Activated CD8-positive, alpha-beta T cell treated with anti-CD3 and anti-CD28 coated beads for 36 hours (primary cell): ENCODE measurements around the gene JPH2. TPM values are rescaled to one million over a fixed set of nuclear protein-coding genes. Genes with fewer than 3 reads are reported as not detected.

Experiments used
- ATAC-seq: fragments of 200-7000 bp; cut with Tn5 transposase; one replicate; pipeline ENCODE4 v1.10.0; 2021; ENCODE audit warnings: mild to moderate bottlenecking, moderate library complexity
- CTCF ChIA-PET: fragments of 350-600 bp; sonication (Branson Sonifier 250); formaldehyde crosslinking; loops from one replicate; lab custom pipeline; 2021; ENCODE audit warnings: antibody characterized with exemption; lab: Charles Lee
- POLR2A ChIA-PET: fragments of 350-600 bp; sonication (Branson Sonifier 250); formaldehyde crosslinking; loops from one replicate; lab custom pipeline; 2021; ENCODE audit warnings: antibody characterized with exemption; lab: Charles Lee
- DNase-seq: peaks from one replicate; pipeline ENCODE4 v3.0.0-alpha.2; 2020
- H3K27ac Mint-ChIP-seq: one replicate; pipeline ENCODE4 v1.8.0; 2021; ENCODE audit warnings: mild to moderate bottlenecking, mixed read lengths
- H3K27me3 Mint-ChIP-seq: one replicate; pipeline ENCODE4 v1.8.0; 2021; ENCODE audit warnings: mixed read lengths
- H3K36me3 Mint-ChIP-seq: one replicate; pipeline ENCODE4 v1.8.0; 2021; ENCODE audit warnings: low read depth, mixed read lengths
- H3K4me1 Mint-ChIP-seq: one replicate; pipeline ENCODE4 v1.8.0; 2021; ENCODE audit warnings: low read depth, mixed read lengths
- H3K4me3 Mint-ChIP-seq: one replicate; pipeline ENCODE4 v1.8.0; 2021; ENCODE audit warnings: mild to moderate bottlenecking, moderate library complexity, mixed read lengths
- H3K9me3 Mint-ChIP-seq: one replicate; pipeline ENCODE4 v1.8.0; 2021; ENCODE audit warnings: mixed read lengths
- intact Hi-C: fragments of 100-400 bp; cut with micrococcal nuclease; formaldehyde crosslinking; loops from one replicate; pipeline ENCODE4 v1.10.0; 2022
- total RNA-seq, 2 experiments: library from RNA; stranded (reverse); gene quantifications; one replicate each; pipeline ENCODE4 v1.2.3, GENCODE V29; 2021
- TF ChIP-seq, protein P1 (sequence below): fragments of 200-600 bp; IDR thresholded peaks from one replicate; pipeline ENCODE4 v1.8.0; 2022; ENCODE audit warnings: antibody characterized with exemption, mild to moderate bottlenecking

JPH2 gene
- total RNA-seq, 2 experiments from 2014 or later, result 0.47 to 0.54 TPM

DNA sequence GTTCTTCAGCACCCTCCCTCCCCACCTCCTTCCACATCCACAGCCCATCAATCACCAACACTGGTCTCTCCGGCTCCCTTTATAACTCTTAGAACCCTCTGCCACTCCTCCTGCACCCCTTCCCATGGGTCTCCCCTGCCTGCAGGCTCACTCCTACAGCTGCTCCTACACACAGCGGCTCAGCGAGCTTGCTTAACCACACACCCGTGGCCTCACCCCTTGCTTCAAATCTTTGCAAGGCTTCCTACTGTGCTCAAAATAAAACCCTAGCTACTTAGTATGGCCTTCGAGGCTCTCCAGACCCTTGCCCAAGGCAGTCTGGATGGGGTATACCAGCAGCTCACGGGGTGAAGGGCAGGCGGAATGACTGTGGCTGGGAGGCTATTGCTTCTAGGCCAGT lies 63.7 kb downstream of the JPH2 start:
- intact Hi-C loops, result no loop called here
- Mint-ChIP-seq H3K27ac (no peak overlapping the region), H3K9me3 (no peaks in the 10 kb centered on the region), H3K36me3 (no peaks in the 10 kb centered on the region), H3K4me3 (no peak overlapping the region), H3K27me3 (peaks cover 7% of the 10 kb centered on the region), H3K4me1 (no peaks in the 10 kb centered on the region)
- no peak for DNase-seq
- CTCF ChIA-PET, result no interaction called here
- TF ChIP-seq, protein P1, sequence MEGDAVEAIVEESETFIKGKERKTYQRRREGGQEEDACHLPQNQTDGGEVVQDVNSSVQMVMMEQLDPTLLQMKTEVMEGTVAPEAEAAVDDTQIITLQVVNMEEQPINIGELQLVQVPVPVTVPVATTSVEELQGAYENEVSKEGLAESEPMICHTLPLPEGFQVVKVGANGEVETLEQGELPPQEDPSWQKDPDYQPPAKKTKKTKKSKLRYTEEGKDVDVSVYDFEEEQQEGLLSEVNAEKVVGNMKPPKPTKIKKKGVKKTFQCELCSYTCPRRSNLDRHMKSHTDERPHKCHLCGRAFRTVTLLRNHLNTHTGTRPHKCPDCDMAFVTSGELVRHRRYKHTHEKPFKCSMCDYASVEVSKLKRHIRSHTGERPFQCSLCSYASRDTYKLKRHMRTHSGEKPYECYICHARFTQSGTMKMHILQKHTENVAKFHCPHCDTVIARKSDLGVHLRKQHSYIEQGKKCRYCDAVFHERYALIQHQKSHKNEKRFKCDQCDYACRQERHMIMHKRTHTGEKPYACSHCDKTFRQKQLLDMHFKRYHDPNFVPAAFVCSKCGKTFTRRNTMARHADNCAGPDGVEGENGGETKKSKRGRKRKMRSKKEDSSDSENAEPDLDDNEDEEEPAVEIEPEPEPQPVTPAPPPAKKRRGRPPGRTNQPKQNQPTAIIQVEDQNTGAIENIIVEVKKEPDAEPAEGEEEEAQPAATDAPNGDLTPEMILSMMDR, result no peak
- no peak for ATAC-seq
- POLR2A ChIA-PET, result interaction anchor here (1.1 kb wide), 1 partner anchor 50 kb away, joined by 3 read pairs; no protein-coding TSS in a partner anchor

GRCh38 chr20:44120676-44121425 lies 66.1 kb downstream of the JPH2 start:
- H3K36me3 Mint-ChIP-seq, result no peaks in the 10 kb centered on the region
- H3K27ac Mint-ChIP-seq, result no peak overlapping the region
- ChIA-PET POLR2A (interaction anchor here (0.6 to 1.2 kb wide), 3 partner anchors 27 to 74 kb away, joined by 3 read pairs; no protein-coding TSS in a partner anchor), CTCF (interaction anchor here (1.1 to 12.0 kb wide), 4 partner anchors 10 to 67 kb away, joined by 3 to 215 read pairs (median 4); partner anchors contain the start of gene JPH2)
- H3K9me3 Mint-ChIP-seq, result no peaks in the 10 kb centered on the region
- DNase-seq, result no peak
- H3K27me3 Mint-ChIP-seq, result peaks cover 16% of the 10 kb centered on the region
- TF ChIP-seq, protein P1, result no peak
- H3K4me3 Mint-ChIP-seq, result no peak overlapping the region
- intact Hi-C loops, result no loop called here
- no peak for ATAC-seq
- peaks cover 3% of the 10 kb centered on the region for H3K4me1 Mint-ChIP-seq

GRCh38 chr20:44118185-44119033 lies 68.6 kb downstream of the JPH2 start:
- Mint-ChIP-seq H3K9me3 (no peaks in the 10 kb centered on the region), H3K4me3 (no peak overlapping the region), H3K27me3 (peaks cover 26% of the 10 kb centered on the region), H3K4me1 (peaks cover 3% of the 10 kb centered on the region), H3K27ac (no peak overlapping the region), H3K36me3 (no peaks in the 10 kb centered on the region)
- ChIA-PET CTCF (interaction anchor here (0.7 to 12.0 kb wide), 14 partner anchors 10 to 565 kb away, joined by 3 to 215 read pairs (median 4); partner anchors contain the start of gene JPH2), POLR2A (no interaction called here)
- ATAC-seq (no peak), DNase-seq (no peak)
- TF ChIP-seq, protein P1, result no peak
- intact Hi-C loops, result loop anchor here (5.0 to 10.0 kb wide), 2 partner anchors 74 to 196 kb away; partner anchors contain the start of gene FITM2

GRCh38 chr20:44117296-44118184 lies 69.4 kb downstream of the JPH2 start:
- DNase-seq, result no peak
- Mint-ChIP-seq H3K4me1 (peaks cover 3% of the 10 kb centered on the region), H3K36me3 (no peaks in the 10 kb centered on the region), H3K27me3 (peaks cover 25% of the 10 kb centered on the region), H3K4me3 (no peak overlapping the region), H3K9me3 (no peaks in the 10 kb centered on the region), H3K27ac (no peak overlapping the region)
- ATAC-seq, result no peak
- ChIA-PET CTCF (interaction anchor here (0.7 to 12.0 kb wide), 31 partner anchors 8 to 566 kb away, joined by 3 to 215 read pairs (median 4); partner anchors contain the start of genes FITM2 and JPH2), POLR2A (no interaction called here)
- TF ChIP-seq, protein P1, result no peak
- intact Hi-C loops, result loop anchor here (5.0 to 10.0 kb wide), 2 partner anchors 75 to 197 kb away; partner anchors contain the start of gene FITM2
